Measurements from ENCODE around the gene UBL5. TPM values are rescaled to one million over a fixed set of nuclear protein-coding genes. Genes with fewer than 3 reads are reported as not detected.

UBL5 gene
- polyA plus RNA-seq, 1 of the 3 experiments (the other 2 are of a cell fraction) = 2,602 TPM

- no peaks in the 10 kb centered on the region for H3K9me3 ChIP-seq
- no peak overlapping the region for H3K4me2 ChIP-seq
- no peaks in the 10 kb centered on the region for H3K27me3 ChIP-seq (ENCODE audit: insufficient read depth)
- H3K9ac ChIP-seq = no peak overlapping the region
- H4K20me1 ChIP-seq (ENCODE audit: insufficient read depth) = no peaks in the 10 kb centered on the region
- DNase-seq = no peak
- H3F3A ChIP-seq (replicated peaks; ENCODE audit: insufficient read depth) = no peaks in the 10 kb centered on the region
- no peaks in the 10 kb centered on the region for H3K4me1 ChIP-seq (ENCODE audit: control insufficient read depth in 1 of 2, insufficient read depth in 2 of 2, low read depth in 1 of 2, low read length in 1 of 2)
- no peaks in the 10 kb centered on the region for H3K36me3 ChIP-seq (replicated peaks in 1 of 2; ENCODE audit: control insufficient read depth in 1 of 2, insufficient read depth in 2 of 2, low read length in 1 of 2)
- ChIA-PET POLR2A (no interaction called here), CTCF (interaction anchor here (1.3 to 1.9 kb wide), 3 partner anchors 10 to 91 kb away, joined by 3 to 4 read pairs (median 4); no protein-coding TSS in a partner anchor)
- H3K4me3 ChIP-seq (ENCODE audit: low read depth in 2 of 2, low read length in 1 of 2) = no peak overlapping the region
- no peak overlapping the region for H3K27ac ChIP-seq (ENCODE audit: low read depth in 2 of 2, low read length in 1 of 2)
- no peaks in the 10 kb centered on the region for H3K9me2 ChIP-seq
- no peak for TF ChIP-seq USF1 (IDR thresholded peaks at IDR 0.05; ENCODE audit: borderline replicate concordance, low read depth)
- TF ChIP-seq USF2 (IDR thresholded peaks at IDR 0.05; ENCODE audit: borderline replicate concordance, low read depth, low read length) = no peak
- TF ChIP-seq GABPA (IDR thresholded peaks at IDR 0.05; ENCODE audit: low read depth) = no peak
- TF ChIP-seq MXI1 (IDR thresholded peaks at IDR 0.05; ENCODE audit: low read depth, low read length) = no peak
- no peak for TF ChIP-seq SMC3 (IDR thresholded peaks at IDR 0.05; ENCODE audit: low read depth, low read length)
- TF ChIP-seq EZH2phosphoT487 (IDR thresholded peaks at IDR 0.05; ENCODE audit: borderline replicate concordance, low read depth) = no peak
- TF ChIP-seq JUND (IDR thresholded peaks at IDR 0.05) = no peak
- no peak for TF ChIP-seq ELF1 (IDR thresholded peaks at IDR 0.05)
- TF ChIP-seq YY1 (IDR thresholded peaks at IDR 0.05; ENCODE audit: low read depth) = no peak
- no peaks in the 10 kb centered on the region for H3K79me2 ChIP-seq (ENCODE audit: insufficient read depth)
- H2AFZ ChIP-seq (ENCODE audit: low read depth) = no peak overlapping the region
- 80% methylated on average over 13 of the region's 13 CpGs for WGBS (ENCODE audit: low lambda C conversion rate)
Observed at GRCh38 chr19:9875031-9875627, 47.4 kb downstream of the UBL5 start.

- WGBS (ENCODE audit: low lambda C conversion rate) = 74% methylated on average over 5 of the region's 5 CpGs
- H3K27ac ChIP-seq (ENCODE audit: low read depth in 2 of 2, low read length in 1 of 2) = no peak overlapping the region
- no peaks in the 10 kb centered on the region for H3K4me1 ChIP-seq (ENCODE audit: control insufficient read depth in 1 of 2, insufficient read depth in 2 of 2, low read depth in 1 of 2, low read length in 1 of 2)
- CTCF ChIA-PET = interaction anchor here (1.3 to 1.9 kb wide), 3 partner anchors 9 to 90 kb away, joined by 3 to 4 read pairs (median 4); no protein-coding TSS in a partner anchor
- H3K9me2 ChIP-seq = no peaks in the 10 kb centered on the region
- no peaks in the 10 kb centered on the region for H4K20me1 ChIP-seq (ENCODE audit: insufficient read depth)
- DNase-seq = no peak
- POLR2A ChIA-PET = no interaction called here
- H3K4me3 ChIP-seq (ENCODE audit: low read depth in 2 of 2, low read length in 1 of 2) = no peak overlapping the region
- no peak overlapping the region for H3K9ac ChIP-seq
- H3K36me3 ChIP-seq (replicated peaks in 1 of 2; ENCODE audit: control insufficient read depth in 1 of 2, insufficient read depth in 2 of 2, low read length in 1 of 2) = no peaks in the 10 kb centered on the region
- no peaks in the 10 kb centered on the region for H3K27me3 ChIP-seq (ENCODE audit: insufficient read depth)
- no peak overlapping the region for H3K4me2 ChIP-seq
- H3K9me3 ChIP-seq = no peaks in the 10 kb centered on the region
- TF ChIP-seq GATA2 (CRISPR knock-in tag; IDR thresholded peaks at IDR 0.05) = no peak
- TF ChIP-seq GABPA (IDR thresholded peaks at IDR 0.05; ENCODE audit: low read depth) = no peak
- TF ChIP-seq FOXJ3 (CRISPR knock-in tag; IDR thresholded peaks at IDR 0.05) = no peak
- no peaks in the 10 kb centered on the region for H3F3A ChIP-seq (replicated peaks; ENCODE audit: insufficient read depth)
- H3K79me2 ChIP-seq (ENCODE audit: insufficient read depth) = no peaks in the 10 kb centered on the region
- no peak overlapping the region for H2AFZ ChIP-seq (ENCODE audit: low read depth)
Observed at GRCh38 chr19:9875796-9876195, 48.1 kb downstream of the UBL5 start.
